ENCODE data around the gene SS18L1. TPM values are rescaled to one million over a fixed set of nuclear protein-coding genes. Genes with fewer than 3 reads are reported as not detected.

Gene SS18L1
- total RNA-seq, 3 donors from 2014 or later (not counting 1 experiment from before 2014, with no cell fraction given) = 19.1 to 26.0 (median 23.7) TPM

DNA sequence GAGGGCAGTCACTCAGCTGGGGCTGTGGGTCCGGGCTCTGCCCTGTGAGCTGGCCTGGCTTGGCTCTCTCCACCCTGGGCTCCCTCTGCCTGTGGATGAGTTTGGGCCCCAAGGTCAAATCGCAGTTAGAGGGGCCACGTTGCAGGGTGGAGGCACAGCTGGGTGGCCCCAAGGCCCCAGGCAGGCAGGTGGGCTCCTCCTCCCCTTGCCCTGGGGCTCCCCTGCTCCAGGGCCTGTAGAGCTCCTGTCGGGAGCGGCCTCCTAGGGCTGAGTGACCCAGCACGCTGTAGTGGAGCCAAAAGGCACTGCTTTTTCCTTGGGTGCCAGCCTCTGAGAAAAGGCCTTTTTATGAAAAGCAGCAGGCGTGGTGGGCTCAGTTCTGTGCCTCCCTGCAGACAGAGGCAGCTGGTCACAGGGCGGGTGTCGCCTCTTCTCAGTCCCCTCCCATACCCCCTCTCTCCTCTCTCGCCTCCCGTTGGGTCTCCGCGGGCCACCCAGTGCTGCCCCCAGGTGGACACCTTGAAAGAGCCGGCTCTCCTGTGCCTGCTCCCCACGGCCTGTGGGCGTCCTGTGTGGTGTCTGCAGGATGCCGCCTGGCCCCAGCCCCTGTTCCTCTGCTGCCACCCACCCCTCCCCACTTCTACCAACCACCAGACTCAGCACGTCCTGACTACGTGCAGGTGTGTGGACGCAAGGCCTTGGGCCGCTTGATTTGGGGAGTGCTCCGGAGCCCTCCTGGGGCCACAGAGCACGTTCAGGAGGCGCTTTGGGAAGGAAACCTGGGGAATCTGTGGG is 13.2 kb downstream of the SS18L1 start:
- ATAC-seq (peak; percentile 88 to 94 (median 94)), DNase-seq (peak; percentile 69 to 80)
- H3K36me3 Mint-ChIP-seq = no peaks in the 10 kb centered on the region
- H3K36me3 ChIP-seq (ENCODE audit: control insufficient read depth, insufficient read depth, low read length) = peaks cover 8% of the 10 kb centered on the region
- peaks cover 0 to 2% of the 10 kb centered on the region in 2 donors for H3K9me3 Mint-ChIP-seq
- no peak overlapping the region for H3K27ac Mint-ChIP-seq
- H3K4me3 Mint-ChIP-seq = no peak overlapping the region
- H3K4me1 Mint-ChIP-seq = peaks cover 5 to 23% of the 10 kb centered on the region in 2 donors
- intact Hi-C loops (cut with micrococcal nuclease) = loop anchor here (2.0 kb wide), 1 partner anchor 146 kb away; no protein-coding TSS in a partner anchor
- 51% methylated on average over 24 of the region's 24 CpGs for WGBS (ENCODE audit: insufficient coverage)
- no peak overlapping the region for H3K4me3 ChIP-seq (ENCODE audit: low read length)
- no peaks in the 10 kb centered on the region for H3K27me3 Mint-ChIP-seq (ENCODE audit: low read depth in 2 of 2)
- H3K9me3 ChIP-seq (ENCODE audit: control insufficient read depth, insufficient read depth, low read length) = no peaks in the 10 kb centered on the region
- H3K27me3 ChIP-seq (ENCODE audit: control insufficient read depth, insufficient read depth, low read length) = no peaks in the 10 kb centered on the region
- peaks cover 18% of the 10 kb centered on the region for H3K4me1 ChIP-seq (ENCODE audit: control insufficient read depth, insufficient read depth, low read length)
- TF ChIP-seq, protein P1, sequence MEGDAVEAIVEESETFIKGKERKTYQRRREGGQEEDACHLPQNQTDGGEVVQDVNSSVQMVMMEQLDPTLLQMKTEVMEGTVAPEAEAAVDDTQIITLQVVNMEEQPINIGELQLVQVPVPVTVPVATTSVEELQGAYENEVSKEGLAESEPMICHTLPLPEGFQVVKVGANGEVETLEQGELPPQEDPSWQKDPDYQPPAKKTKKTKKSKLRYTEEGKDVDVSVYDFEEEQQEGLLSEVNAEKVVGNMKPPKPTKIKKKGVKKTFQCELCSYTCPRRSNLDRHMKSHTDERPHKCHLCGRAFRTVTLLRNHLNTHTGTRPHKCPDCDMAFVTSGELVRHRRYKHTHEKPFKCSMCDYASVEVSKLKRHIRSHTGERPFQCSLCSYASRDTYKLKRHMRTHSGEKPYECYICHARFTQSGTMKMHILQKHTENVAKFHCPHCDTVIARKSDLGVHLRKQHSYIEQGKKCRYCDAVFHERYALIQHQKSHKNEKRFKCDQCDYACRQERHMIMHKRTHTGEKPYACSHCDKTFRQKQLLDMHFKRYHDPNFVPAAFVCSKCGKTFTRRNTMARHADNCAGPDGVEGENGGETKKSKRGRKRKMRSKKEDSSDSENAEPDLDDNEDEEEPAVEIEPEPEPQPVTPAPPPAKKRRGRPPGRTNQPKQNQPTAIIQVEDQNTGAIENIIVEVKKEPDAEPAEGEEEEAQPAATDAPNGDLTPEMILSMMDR (IDR thresholded peaks at IDR 0.05) = peak; percentile 74
- no peak overlapping the region for H3K27ac ChIP-seq (ENCODE audit: low read length)

GRCh38 chr20:62157387-62158087 is 14.0 kb downstream of the SS18L1 start:
- WGBS (ENCODE audit: insufficient coverage) = 81% methylated on average over 23 of the region's 25 CpGs
- H3K9me3 Mint-ChIP-seq = peaks cover 0 to 2% of the 10 kb centered on the region in 2 donors
- no peak overlapping the region for H3K4me3 ChIP-seq (ENCODE audit: low read length)
- H3K4me1 Mint-ChIP-seq = peaks cover 5 to 18% of the 10 kb centered on the region in 2 donors
- H3K36me3 ChIP-seq (ENCODE audit: control insufficient read depth, insufficient read depth, low read length) = peaks cover 8% of the 10 kb centered on the region
- DNase-seq = no peak
- H3K27me3 Mint-ChIP-seq (ENCODE audit: low read depth in 2 of 2) = no peaks in the 10 kb centered on the region
- no peaks in the 10 kb centered on the region for H3K27me3 ChIP-seq (ENCODE audit: control insufficient read depth, insufficient read depth, low read length)
- intact Hi-C loops (cut with micrococcal nuclease) = loop anchor here (2.0 kb wide), 1 partner anchor 147 kb away; no protein-coding TSS in a partner anchor
- H3K9me3 ChIP-seq (ENCODE audit: control insufficient read depth, insufficient read depth, low read length) = no peaks in the 10 kb centered on the region
- no peaks in the 10 kb centered on the region for H3K36me3 Mint-ChIP-seq
- no peak for ATAC-seq
- H3K4me3 Mint-ChIP-seq = no peak overlapping the region
- TF ChIP-seq, protein P1 (IDR thresholded peaks at IDR 0.05) = no peak
- H3K4me1 ChIP-seq (ENCODE audit: control insufficient read depth, insufficient read depth, low read length) = peaks cover 18% of the 10 kb centered on the region
- no peak overlapping the region for H3K27ac Mint-ChIP-seq
- no peak overlapping the region for H3K27ac ChIP-seq (ENCODE audit: low read length)

GRCh38 chr20:62158088-62158400 is 14.5 kb downstream of the SS18L1 start:
- no peak overlapping the region for H3K4me3 Mint-ChIP-seq
- no peaks in the 10 kb centered on the region for H3K9me3 ChIP-seq (ENCODE audit: control insufficient read depth, insufficient read depth, low read length)
- no peaks in the 10 kb centered on the region for H3K27me3 Mint-ChIP-seq (ENCODE audit: low read depth in 2 of 2)
- no peak for ATAC-seq
- no peaks in the 10 kb centered on the region for H3K27me3 ChIP-seq (ENCODE audit: control insufficient read depth, insufficient read depth, low read length)
- no peaks in the 10 kb centered on the region for H3K9me3 Mint-ChIP-seq
- H3K4me1 Mint-ChIP-seq = peaks cover 5 to 18% of the 10 kb centered on the region in 2 donors
- WGBS (ENCODE audit: insufficient coverage) = 97% methylated on average over 12 of the region's 12 CpGs
- TF ChIP-seq, protein P1 (IDR thresholded peaks at IDR 0.05) = no peak
- H3K4me3 ChIP-seq (ENCODE audit: low read length) = no peak overlapping the region
- no peak overlapping the region for H3K27ac ChIP-seq (ENCODE audit: low read length)
- peaks cover 9% of the 10 kb centered on the region for H3K36me3 ChIP-seq (ENCODE audit: control insufficient read depth, insufficient read depth, low read length)
- H3K27ac Mint-ChIP-seq = no peak overlapping the region
- DNase-seq = no peak
- peaks cover 18% of the 10 kb centered on the region for H3K4me1 ChIP-seq (ENCODE audit: control insufficient read depth, insufficient read depth, low read length)
- intact Hi-C loops (cut with micrococcal nuclease) = no loop called here
- H3K36me3 Mint-ChIP-seq = no peaks in the 10 kb centered on the region

All from natural killer cell (primary cell).